Measurements from ENCODE around the gene LRIG1.

The LRIG1 gene

GRCh38 chr3:66501483-66502244, 842 bp upstream of the LRIG1 start:
- no peak for TF ChIP-seq TAF1 (IDR thresholded peaks at IDR 0.05; ENCODE audit: borderline replicate concordance, insufficient read depth, low read length)

GRCh38 chr3:66499881-66500575, 794 bp downstream of the LRIG1 start:
- TF ChIP-seq SIN3A (IDR thresholded peaks at IDR 0.05; ENCODE audit: borderline replicate concordance, insufficient read depth, low read length) (no peak), TAF1 (IDR thresholded peaks at IDR 0.05; ENCODE audit: borderline replicate concordance, insufficient read depth, low read length) (no peak), POLR2AphosphoS5 (IDR thresholded peaks at IDR 0.05; ENCODE audit: low read depth, low read length) (no peak), FOXP2 (optimal IDR thresholded peaks at IDR 0.05; ENCODE audit: borderline replicate concordance, extremely low read depth, extremely low read length, insufficient read depth) (no peak)
- TF ChIP-seq, protein P1, sequence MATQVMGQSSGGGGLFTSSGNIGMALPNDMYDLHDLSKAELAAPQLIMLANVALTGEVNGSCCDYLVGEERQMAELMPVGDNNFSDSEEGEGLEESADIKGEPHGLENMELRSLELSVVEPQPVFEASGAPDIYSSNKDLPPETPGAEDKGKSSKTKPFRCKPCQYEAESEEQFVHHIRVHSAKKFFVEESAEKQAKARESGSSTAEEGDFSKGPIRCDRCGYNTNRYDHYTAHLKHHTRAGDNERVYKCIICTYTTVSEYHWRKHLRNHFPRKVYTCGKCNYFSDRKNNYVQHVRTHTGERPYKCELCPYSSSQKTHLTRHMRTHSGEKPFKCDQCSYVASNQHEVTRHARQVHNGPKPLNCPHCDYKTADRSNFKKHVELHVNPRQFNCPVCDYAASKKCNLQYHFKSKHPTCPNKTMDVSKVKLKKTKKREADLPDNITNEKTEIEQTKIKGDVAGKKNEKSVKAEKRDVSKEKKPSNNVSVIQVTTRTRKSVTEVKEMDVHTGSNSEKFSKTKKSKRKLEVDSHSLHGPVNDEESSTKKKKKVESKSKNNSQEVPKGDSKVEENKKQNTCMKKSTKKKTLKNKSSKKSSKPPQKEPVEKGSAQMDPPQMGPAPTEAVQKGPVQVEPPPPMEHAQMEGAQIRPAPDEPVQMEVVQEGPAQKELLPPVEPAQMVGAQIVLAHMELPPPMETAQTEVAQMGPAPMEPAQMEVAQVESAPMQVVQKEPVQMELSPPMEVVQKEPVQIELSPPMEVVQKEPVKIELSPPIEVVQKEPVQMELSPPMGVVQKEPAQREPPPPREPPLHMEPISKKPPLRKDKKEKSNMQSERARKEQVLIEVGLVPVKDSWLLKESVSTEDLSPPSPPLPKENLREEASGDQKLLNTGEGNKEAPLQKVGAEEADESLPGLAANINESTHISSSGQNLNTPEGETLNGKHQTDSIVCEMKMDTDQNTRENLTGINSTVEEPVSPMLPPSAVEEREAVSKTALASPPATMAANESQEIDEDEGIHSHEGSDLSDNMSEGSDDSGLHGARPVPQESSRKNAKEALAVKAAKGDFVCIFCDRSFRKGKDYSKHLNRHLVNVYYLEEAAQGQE (IDR thresholded peaks at IDR 0.05; ENCODE audit: insufficient read depth in 1 of 2, low read depth in 2 of 2, low read length in 2 of 2): no peak

DNA sequence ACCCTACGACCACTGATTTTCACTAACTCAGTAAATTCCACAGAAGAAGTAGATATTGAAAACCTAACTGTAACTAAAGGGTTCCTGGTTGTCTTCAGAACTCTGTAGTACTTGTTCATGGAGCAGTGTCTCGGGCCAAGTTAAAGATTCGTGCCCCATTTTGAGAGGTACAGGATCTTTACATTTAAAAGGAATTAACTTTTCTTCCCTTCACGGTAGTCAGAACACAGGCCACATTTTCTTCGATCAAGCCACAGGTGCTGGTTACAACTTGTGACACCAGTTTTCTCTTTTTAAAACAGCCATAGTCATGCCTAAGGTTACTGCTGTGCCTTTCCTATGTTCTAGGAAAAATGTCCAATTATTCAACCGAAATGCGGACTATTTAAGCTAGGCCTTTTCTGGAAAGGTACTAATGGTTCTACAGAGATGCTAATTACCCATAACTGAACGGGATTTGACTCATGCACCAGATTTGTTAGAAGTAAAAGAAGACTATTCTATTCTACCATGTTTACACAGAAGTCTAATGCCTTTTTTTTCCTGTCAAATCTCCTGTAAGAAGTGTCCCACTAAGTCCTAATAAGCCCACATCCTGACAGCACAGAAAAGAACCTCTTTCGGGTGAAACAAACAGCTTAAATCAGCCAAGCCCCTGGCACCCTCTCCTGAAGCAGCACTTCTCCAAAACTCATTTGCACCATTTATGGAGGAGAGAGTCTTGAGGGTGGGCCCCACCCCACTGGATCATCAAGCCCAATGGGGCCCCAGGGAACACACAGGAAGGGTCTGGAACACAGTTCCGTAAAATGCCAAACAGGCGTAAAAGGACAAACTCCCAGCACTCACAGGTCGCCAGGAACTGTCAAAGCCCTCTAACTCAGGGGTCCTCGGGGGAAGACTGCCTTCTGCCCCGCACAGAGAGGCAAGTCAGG, 1.9 kb downstream of the LRIG1 start:
- no peak for TF ChIP-seq SIN3A (IDR thresholded peaks at IDR 0.05; ENCODE audit: borderline replicate concordance, insufficient read depth, low read length)
- TF ChIP-seq, protein P1 (IDR thresholded peaks at IDR 0.05; ENCODE audit: insufficient read depth in 1 of 2, low read depth in 2 of 2, low read length in 2 of 2): no peak
- no peak for TF ChIP-seq POLR2AphosphoS5 (IDR thresholded peaks at IDR 0.05; ENCODE audit: low read depth, low read length)
- TF ChIP-seq TAF1 (IDR thresholded peaks at IDR 0.05; ENCODE audit: borderline replicate concordance, insufficient read depth, low read length): no peak
- no peak for TF ChIP-seq FOXP2 (optimal IDR thresholded peaks at IDR 0.05; ENCODE audit: borderline replicate concordance, extremely low read depth, extremely low read length, insufficient read depth)

GRCh38 chr3:66497985-66498671, 2.7 kb downstream of the LRIG1 start:
- TF ChIP-seq POLR2AphosphoS5 (IDR thresholded peaks at IDR 0.05; ENCODE audit: low read depth, low read length): no peak
- no peak for TF ChIP-seq SIN3A (IDR thresholded peaks at IDR 0.05; ENCODE audit: borderline replicate concordance, insufficient read depth, low read length)
- TF ChIP-seq, protein P1 (IDR thresholded peaks at IDR 0.05; ENCODE audit: insufficient read depth in 1 of 2, low read depth in 2 of 2, low read length in 2 of 2): no peak
- TF ChIP-seq FOXP2 (optimal IDR thresholded peaks at IDR 0.05; ENCODE audit: borderline replicate concordance, extremely low read depth, extremely low read length, insufficient read depth): no peak
- no peak for TF ChIP-seq TAF1 (IDR thresholded peaks at IDR 0.05; ENCODE audit: borderline replicate concordance, insufficient read depth, low read length)

All from PFSK-1 (cell line).